Stimulated activated CD4-positive, alpha-beta T cell treated with anti-CD3 and anti-CD28 coated beads, Interleukin-12 subunit alpha, Interleukin-12 subunit beta, amount 100 ng/mL, for 24 hours (primary cell): ENCODE data around the gene MAGEB6B.
"Not testable (repeated sequence)": the region's sequence is repeated elsewhere in the genome, so short reads cannot be mapped to it uniquely, and the experiment has no call there.

Experiments
- DNase-seq, 2 experiments: peaks; one replicate each; pipeline ENCODE4 v3.0.0-alpha.2; 2020; ENCODE audit warnings: low read depth in 2 of 2

MAGEB6B gene

GRCh38 chrX:26160301-26160700 lies at the start of gene MAGEB6B:
MAGEB6B (plus strand) TSS chrX:26160601; CDS start chrX:26160601, 0 bp downstream.
- DNase-seq, result no peak

GRCh38 chrX:26138274-26138673 lies 22.1 kb upstream of the MAGEB6B start, which contains the start of gene MAGEB18:
MAGEB18 (plus strand) TSS chrX:26138343; CDS start chrX:26138986, 643 bp downstream.
- DNase-seq, result no peak

GRCh38 chrX:26146024-26146423 lies 14.4 kb upstream of the MAGEB6B start:
- no peak for DNase-seq

GRCh38 chrX:26192204-26192603 lies 31.8 kb downstream of the MAGEB6B start, which contains the start of gene MAGEB6:
MAGEB6 (plus strand) TSS chrX:26192440; CDS start chrX:26193847, 1,407 bp downstream.
- DNase-seq, result no peak

- DNase-seq, result no peak
These were observed 43.2 kb downstream of the MAGEB6B start for GRCh38 chrX:26203561-26203960.

GRCh38 chrX:26204717-26205116 lies 44.3 kb downstream of the MAGEB6B start:
- DNase-seq, result not testable (repeated sequence)

- DNase-seq, result no peak
These were observed 47.6 kb downstream of the MAGEB6B start for GRCh38 chrX:26208012-26208411.
